Activated B cell treated with CpG ODN at 0.5 μM for 24 hours (primary cell): ENCODE measurements around the gene CADPS. TPM values are rescaled to one million over a fixed set of nuclear protein-coding genes. Genes with fewer than 3 reads are reported as not detected.

Experiments used
- ATAC-seq: fragments of 200-7000 bp; cut with Tn5 transposase; one replicate; pipeline ENCODE4 v1.10.0; 2021; ENCODE audit warnings: low read depth, mild to moderate bottlenecking, moderate library complexity
- CTCF ChIA-PET: fragments of 350-600 bp; sonication (Branson Sonifier 250); formaldehyde crosslinking; loops from one replicate; lab custom pipeline; 2021; ENCODE audit warnings: antibody characterized with exemption; lab: Charles Lee
- POLR2A ChIA-PET: fragments of 350-600 bp; sonication (Branson Sonifier 250); formaldehyde crosslinking; loops from one replicate; lab custom pipeline; 2021; ENCODE audit warnings: antibody characterized with exemption; lab: Charles Lee
- DNase-seq: peaks from one replicate; pipeline ENCODE4 v3.0.0; 2022
- H3K27ac Mint-ChIP-seq: one replicate; pipeline ENCODE4 v1.8.0; 2020; ENCODE audit warnings: mixed read lengths
- H3K27me3 Mint-ChIP-seq: one replicate; pipeline ENCODE4 v1.8.0; 2021; ENCODE audit warnings: mixed read lengths
- H3K36me3 Mint-ChIP-seq: one replicate; pipeline ENCODE4 v1.8.0; 2021; ENCODE audit warnings: low read depth, mixed read lengths
- H3K4me1 Mint-ChIP-seq: one replicate; pipeline ENCODE4 v1.8.0; 2021; ENCODE audit warnings: mixed read lengths
- H3K4me3 Mint-ChIP-seq: one replicate; pipeline ENCODE4 v1.8.0; 2020; ENCODE audit warnings: mild to moderate bottlenecking, mixed read lengths
- H3K9me3 Mint-ChIP-seq: one replicate; pipeline ENCODE4 v1.8.0; 2020; ENCODE audit warnings: mixed read lengths
- CTCF ChIP-seq: fragments of 200-600 bp; IDR thresholded peaks from one replicate; pipeline ENCODE4 v1.8.0; 2022; ENCODE audit warnings: antibody characterized with exemption, mild to moderate bottlenecking
- intact Hi-C: fragments of 100-400 bp; cut with micrococcal nuclease; formaldehyde crosslinking; loops from one replicate; pipeline ENCODE4 v1.15.1; 2024
- total RNA-seq: library from RNA; stranded (reverse); gene quantifications from 2 replicates; pipeline ENCODE4 v1.2.3, GENCODE V29; 2022

The CADPS gene
- total RNA-seq, 1 donor from 2014 or later, result not detected

GRCh38 chr3:62368705-62369475 is 506.3 kb downstream of the CADPS start:
- Mint-ChIP-seq H3K27me3 (peaks cover 65% of the 10 kb centered on the region), H3K9me3 (no peaks in the 10 kb centered on the region), H3K36me3 (no peaks in the 10 kb centered on the region), H3K27ac (no peak overlapping the region), H3K4me1 (no peaks in the 10 kb centered on the region), H3K4me3 (no peak overlapping the region)
- ATAC-seq (no peak), DNase-seq (no peak)
- intact Hi-C loops, result no loop called here
- ChIA-PET POLR2A (no interaction called here), CTCF (no interaction called here)
- TF ChIP-seq CTCF, result no peak

- ChIA-PET CTCF (no interaction called here), POLR2A (no interaction called here)
- Mint-ChIP-seq H3K27ac (no peak overlapping the region), H3K9me3 (no peaks in the 10 kb centered on the region), H3K36me3 (no peaks in the 10 kb centered on the region), H3K4me3 (no peak overlapping the region), H3K4me1 (no peaks in the 10 kb centered on the region), H3K27me3 (peaks cover 63% of the 10 kb centered on the region)
- intact Hi-C loops, result no loop called here
- no peak for TF ChIP-seq CTCF
- ATAC-seq, result no peak
- DNase-seq, result no peak
These were observed 506.9 kb downstream of the CADPS start for GRCh38 chr3:62368290-62368704.

GRCh38 chr3:62367763-62368195 is 507.4 kb downstream of the CADPS start:
- intact Hi-C loops, result no loop called here
- TF ChIP-seq CTCF, result no peak
- DNase-seq, result no peak
- no peak for ATAC-seq
- H3K36me3 Mint-ChIP-seq, result no peaks in the 10 kb centered on the region
- peaks cover 61% of the 10 kb centered on the region for H3K27me3 Mint-ChIP-seq
- CTCF ChIA-PET, result no interaction called here
- H3K9me3 Mint-ChIP-seq, result no peaks in the 10 kb centered on the region
- no peak overlapping the region for H3K4me3 Mint-ChIP-seq
- no peak overlapping the region for H3K27ac Mint-ChIP-seq
- POLR2A ChIA-PET, result no interaction called here
- no peaks in the 10 kb centered on the region for H3K4me1 Mint-ChIP-seq

- Mint-ChIP-seq H3K27ac (no peak overlapping the region), H3K4me1 (no peaks in the 10 kb centered on the region), H3K27me3 (peaks cover 53% of the 10 kb centered on the region), H3K36me3 (no peaks in the 10 kb centered on the region), H3K4me3 (no peak overlapping the region), H3K9me3 (peaks cover 2% of the 10 kb centered on the region)
- no peak for TF ChIP-seq CTCF
- no peak for DNase-seq
- CTCF ChIA-PET, result no interaction called here
- POLR2A ChIA-PET, result no interaction called here
- ATAC-seq, result no peak
- intact Hi-C loops, result no loop called here
These were observed 509.1 kb downstream of the CADPS start for GRCh38 chr3:62366126-62366484.

GRCh38 chr3:62365391-62366125 is 509.7 kb downstream of the CADPS start:
- Mint-ChIP-seq H3K4me3 (no peak overlapping the region), H3K27me3 (peaks cover 47% of the 10 kb centered on the region), H3K27ac (no peak overlapping the region), H3K4me1 (no peaks in the 10 kb centered on the region), H3K9me3 (peaks cover 2% of the 10 kb centered on the region), H3K36me3 (no peaks in the 10 kb centered on the region)
- no peak for DNase-seq
- ChIA-PET CTCF (no interaction called here), POLR2A (interaction anchor here (0.7 kb wide), 1 partner anchor 107 kb away, joined by 3 read pairs; no protein-coding TSS in a partner anchor)
- no peak for ATAC-seq
- intact Hi-C loops, result no loop called here
- no peak for TF ChIP-seq CTCF
